Glutamatergic neuron (in vitro differentiated cells): ENCODE measurements around the gene PKMYT1. TPM values are rescaled to one million over a fixed set of nuclear protein-coding genes. Genes with fewer than 3 reads are reported as not detected.

Experiments used
- DNase-seq: peaks from one replicate; pipeline ENCODE4 v3.0.0; 2022
- H3K27ac Mint-ChIP-seq: one replicate; pipeline ENCODE4 v1.8.0; 2020; ENCODE audit warnings: mild to moderate bottlenecking, mixed read lengths, inconsistent platforms; ENCODE audit not compliant: unreplicated experiment
- H3K27me3 Mint-ChIP-seq: one replicate; pipeline ENCODE4 v1.8.0; 2020; ENCODE audit warnings: mild to moderate bottlenecking, moderate library complexity, mixed read lengths, inconsistent platforms; ENCODE audit not compliant: unreplicated experiment
- H3K36me3 Mint-ChIP-seq: one replicate; pipeline ENCODE4 v1.8.0; 2020; ENCODE audit warnings: mild to moderate bottlenecking, mixed read lengths, inconsistent platforms; ENCODE audit not compliant: unreplicated experiment
- H3K4me1 Mint-ChIP-seq: one replicate; pipeline ENCODE4 v1.8.0; 2020; ENCODE audit warnings: mild to moderate bottlenecking, low read depth, mixed read lengths, inconsistent platforms; ENCODE audit not compliant: unreplicated experiment
- H3K4me3 Mint-ChIP-seq: one replicate; pipeline ENCODE4 v1.8.0; 2020; ENCODE audit warnings: mild to moderate bottlenecking, mixed read lengths, inconsistent platforms; ENCODE audit not compliant: unreplicated experiment
- H3K9me3 Mint-ChIP-seq: one replicate; pipeline ENCODE4 v1.8.0; 2020; ENCODE audit warnings: mild to moderate bottlenecking, moderate library complexity, mixed read lengths, inconsistent platforms; ENCODE audit not compliant: unreplicated experiment
- CTCF ChIP-seq: fragments of 200-600 bp; sonication (generic); IDR thresholded peaks from one replicate; pipeline ENCODE4 v1.5.0; 2021; ENCODE audit not compliant: partially characterized antibody, unreplicated experiment
- total RNA-seq: library from RNA; stranded (reverse); fragmentation: NEBNext Ultra II Directional; extraction: Animal tissue kit (Norgen Biotek cat#: 25700); gene quantifications from one replicate; pipeline ENCODE4 v1.2.1, GENCODE V29; 2021; ENCODE audit not compliant: unreplicated experiment

Gene PKMYT1
- total RNA-seq, 1 donor from 2014 or later = 8.5 TPM

DNA sequence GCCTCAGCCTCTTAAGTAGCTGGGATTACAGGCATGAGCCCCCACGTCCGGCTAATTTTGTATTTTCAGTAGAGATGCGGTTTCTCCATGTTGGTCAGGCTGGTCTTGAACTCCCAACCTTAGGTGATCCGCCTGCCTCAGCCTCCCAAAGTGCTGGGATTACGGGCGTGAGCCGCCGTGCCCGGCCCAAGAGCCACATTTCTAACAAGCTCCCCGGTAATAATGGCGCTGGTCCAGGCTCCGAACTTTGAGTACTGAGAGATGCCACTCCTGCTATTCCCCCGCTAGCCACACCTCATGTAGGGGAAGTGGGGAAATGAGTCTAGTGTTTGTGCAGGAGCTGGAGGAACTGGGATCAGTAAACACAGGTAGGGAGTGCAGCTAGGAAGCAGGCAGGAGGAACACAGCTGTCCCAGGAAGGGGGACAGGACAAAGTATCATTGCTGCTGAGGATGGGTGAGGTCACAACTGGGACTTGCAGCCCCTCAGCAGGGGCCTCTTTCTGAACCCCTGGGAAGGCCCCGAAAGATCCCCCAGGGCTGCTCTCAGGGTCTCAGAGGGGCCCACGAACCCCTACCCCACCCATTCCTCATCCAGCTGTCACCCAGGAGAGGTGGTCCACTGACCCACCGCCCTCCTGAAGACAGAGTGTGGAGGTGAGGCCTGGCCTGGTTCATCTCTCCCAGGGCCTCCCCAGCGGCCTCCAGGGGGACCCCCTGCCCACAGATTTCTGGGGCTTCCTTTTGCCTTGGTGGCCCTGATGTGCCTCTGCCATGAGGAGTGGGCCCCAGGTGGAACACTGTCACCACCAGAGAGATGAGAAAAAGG, 19.8 kb downstream of the PKMYT1 start:
- Mint-ChIP-seq H3K4me3 (no peak overlapping the region), H3K27me3 (peaks cover 9% of the 10 kb centered on the region), H3K27ac (no peak overlapping the region), H3K36me3 (no peaks in the 10 kb centered on the region), H3K4me1 (no peaks in the 10 kb centered on the region), H3K9me3 (peaks cover 5% of the 10 kb centered on the region)
- no peak for DNase-seq
- TF ChIP-seq CTCF = no peak

GRCh38 chr16:2959206-2959605, 21.0 kb downstream of the PKMYT1 start:
- no peak for DNase-seq
- peaks cover 10% of the 10 kb centered on the region for H3K27me3 Mint-ChIP-seq
- H3K36me3 Mint-ChIP-seq = no peaks in the 10 kb centered on the region
- TF ChIP-seq CTCF = no peak
- peaks cover 5% of the 10 kb centered on the region for H3K9me3 Mint-ChIP-seq
- peaks cover 2% of the 10 kb centered on the region for H3K4me1 Mint-ChIP-seq
- H3K4me3 Mint-ChIP-seq = no peak overlapping the region
- no peak overlapping the region for H3K27ac Mint-ChIP-seq

- Mint-ChIP-seq H3K36me3 (no peaks in the 10 kb centered on the region), H3K4me1 (peaks cover 9% of the 10 kb centered on the region), H3K4me3 (no peak overlapping the region), H3K27ac (no peak overlapping the region), H3K27me3 (peaks cover 19% of the 10 kb centered on the region), H3K9me3 (peaks cover 5% of the 10 kb centered on the region)
- DNase-seq = no peak
- TF ChIP-seq CTCF = no peak
Measured at GRCh38 chr16:2956579-2956956, 23.7 kb downstream of the PKMYT1 start.

DNA sequence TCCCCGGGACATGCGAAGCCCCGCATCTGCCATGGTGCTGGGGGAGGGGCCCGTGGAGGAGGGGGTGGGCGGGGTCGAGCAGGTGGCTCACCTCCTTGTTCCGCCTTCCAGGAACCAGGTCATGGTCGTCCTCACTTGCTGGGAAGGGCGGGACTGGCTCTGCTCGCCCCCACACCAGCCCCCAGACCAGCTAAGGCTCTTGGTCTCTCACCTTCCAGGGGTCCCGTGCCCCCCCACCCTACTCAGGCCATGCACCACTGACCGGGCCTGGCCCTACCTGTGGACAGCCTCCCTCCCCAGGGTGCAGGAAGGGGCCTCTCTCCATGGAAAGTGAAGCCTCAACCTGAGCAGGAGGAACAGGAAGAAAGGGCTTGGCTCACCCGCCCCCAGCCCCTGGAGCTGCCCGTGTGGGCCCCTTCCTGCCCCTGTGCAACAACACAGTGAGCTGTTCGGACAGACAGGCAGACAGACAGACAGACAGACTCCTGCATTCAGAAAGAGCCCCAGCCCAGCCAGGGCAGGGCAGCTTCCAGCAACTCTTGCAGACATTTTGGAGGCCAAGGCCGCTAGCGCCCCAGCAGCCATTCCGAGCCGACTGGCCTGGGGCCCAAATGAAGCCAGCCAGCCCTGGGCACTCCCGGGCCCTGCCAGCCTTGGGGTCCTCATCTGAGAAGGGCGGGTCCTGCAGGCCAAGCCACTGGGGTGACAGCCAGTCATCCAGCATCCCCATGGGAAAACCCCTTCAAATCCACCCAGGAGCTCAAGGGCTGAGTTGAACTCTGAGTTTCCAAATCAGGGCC, 24.3 kb downstream of the PKMYT1 start:
- no peak for DNase-seq
- H3K4me3 Mint-ChIP-seq = no peak overlapping the region
- H3K9me3 Mint-ChIP-seq = peaks cover 5% of the 10 kb centered on the region
- peaks cover 16% of the 10 kb centered on the region for H3K27me3 Mint-ChIP-seq
- H3K36me3 Mint-ChIP-seq = no peaks in the 10 kb centered on the region
- no peak overlapping the region for H3K27ac Mint-ChIP-seq
- H3K4me1 Mint-ChIP-seq = peaks cover 11% of the 10 kb centered on the region
- no peak for TF ChIP-seq CTCF

GRCh38 chr16:2955438-2955778, 24.8 kb downstream of the PKMYT1 start:
- Mint-ChIP-seq H3K36me3 (no peaks in the 10 kb centered on the region), H3K4me3 (no peak overlapping the region), H3K27me3 (peaks cover 15% of the 10 kb centered on the region), H3K4me1 (peaks cover 11% of the 10 kb centered on the region), H3K9me3 (peaks cover 2% of the 10 kb centered on the region), H3K27ac (no peak overlapping the region)
- no peak for TF ChIP-seq CTCF
- DNase-seq = no peak
